NT2/D1 (cell line): ENCODE measurements around the gene COBLL1.

Experiments
- SUZ12 ChIP-seq: IDR thresholded peaks from 2 replicates; pipeline ENCODE4 v1.6.1; 2011; ENCODE audit not compliant: insufficient read length, insufficient read depth; ENCODE audit errors: extremely low read depth
- YY1 ChIP-seq: IDR thresholded peaks from 2 replicates; pipeline ENCODE4 v1.6.1; 2011; ENCODE audit not compliant: insufficient read length, insufficient read depth
- ZNF274 ChIP-seq: IDR thresholded peaks from 2 replicates; pipeline ENCODE4 v1.6.1; 2011; ENCODE audit warnings: mild to moderate bottlenecking, low read depth, low read length

DNA sequence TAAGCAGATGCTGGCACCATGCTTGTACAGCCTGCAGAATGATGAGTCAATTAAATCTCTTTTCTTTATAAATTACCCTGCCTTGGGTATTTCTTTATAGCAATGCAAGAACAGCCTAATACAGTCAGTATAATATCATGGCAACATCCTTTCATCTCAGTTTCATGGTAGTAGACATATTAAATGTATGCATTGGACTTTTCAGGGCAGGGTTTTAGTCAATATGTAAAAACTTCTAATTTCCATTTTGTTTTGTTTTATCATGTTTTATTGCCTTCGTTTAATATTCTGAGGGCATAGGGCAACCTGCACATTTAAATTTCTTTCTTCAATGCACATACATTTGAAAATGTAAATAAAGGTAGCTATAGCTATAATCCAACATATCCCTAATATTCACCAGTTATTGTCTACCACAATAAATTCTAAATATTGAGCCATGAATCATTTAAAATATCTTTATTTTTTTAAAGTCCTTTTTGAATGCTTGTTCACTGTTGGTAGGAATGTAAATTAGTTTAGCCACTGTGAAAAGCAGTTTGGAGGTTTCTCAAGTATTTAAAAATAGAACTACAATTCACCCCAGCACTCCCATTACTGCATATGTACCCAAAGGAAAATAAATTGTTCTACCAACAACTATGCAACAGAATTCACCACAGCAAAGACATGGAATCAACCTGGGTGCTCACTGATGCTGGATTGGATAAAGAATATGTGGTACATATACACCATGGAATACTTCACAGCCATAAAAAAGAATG is 178.6 kb downstream of the COBLL1 start:
- no peak for TF ChIP-seq ZNF274
- no peak for TF ChIP-seq SUZ12
- no peak for TF ChIP-seq YY1
